22Rv1 (cell line): Measurements from ENCODE around the gene THOC6.

ENCODE experiments used
- ZFX ChIP-seq: fragments of 450-650 bp; IDR thresholded peaks from 2 replicates; pipeline ENCODE4 v1.6.1; 2017; ENCODE audit warnings: antibody characterized with exemption, borderline replicate concordance
- TF ChIP-seq, protein P1 (sequence below): fragments of 450-650 bp; IDR thresholded peaks from 2 replicates; pipeline ENCODE4 v1.5.1; 2017; ENCODE audit warnings: mild to moderate bottlenecking

GRCh38 chr16:3035289-3035971 lies 11.6 kb downstream of the THOC6 start:
- TF ChIP-seq, protein P1, sequence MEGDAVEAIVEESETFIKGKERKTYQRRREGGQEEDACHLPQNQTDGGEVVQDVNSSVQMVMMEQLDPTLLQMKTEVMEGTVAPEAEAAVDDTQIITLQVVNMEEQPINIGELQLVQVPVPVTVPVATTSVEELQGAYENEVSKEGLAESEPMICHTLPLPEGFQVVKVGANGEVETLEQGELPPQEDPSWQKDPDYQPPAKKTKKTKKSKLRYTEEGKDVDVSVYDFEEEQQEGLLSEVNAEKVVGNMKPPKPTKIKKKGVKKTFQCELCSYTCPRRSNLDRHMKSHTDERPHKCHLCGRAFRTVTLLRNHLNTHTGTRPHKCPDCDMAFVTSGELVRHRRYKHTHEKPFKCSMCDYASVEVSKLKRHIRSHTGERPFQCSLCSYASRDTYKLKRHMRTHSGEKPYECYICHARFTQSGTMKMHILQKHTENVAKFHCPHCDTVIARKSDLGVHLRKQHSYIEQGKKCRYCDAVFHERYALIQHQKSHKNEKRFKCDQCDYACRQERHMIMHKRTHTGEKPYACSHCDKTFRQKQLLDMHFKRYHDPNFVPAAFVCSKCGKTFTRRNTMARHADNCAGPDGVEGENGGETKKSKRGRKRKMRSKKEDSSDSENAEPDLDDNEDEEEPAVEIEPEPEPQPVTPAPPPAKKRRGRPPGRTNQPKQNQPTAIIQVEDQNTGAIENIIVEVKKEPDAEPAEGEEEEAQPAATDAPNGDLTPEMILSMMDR = no peak
- TF ChIP-seq ZFX = no peak
